Prostate gland (tissue), 2 donors: Measurements from ENCODE around the gene DOCK4.

Experiments used
- POLR2A ChIP-seq: fragments of 450-650 bp; IDR thresholded peaks from one replicate; pipeline ENCODE4 v1.6.1; 2016; ENCODE audit warnings: antibody characterized with exemption, mild to moderate bottlenecking
- TF ChIP-seq, protein P1 (sequence below), 4 experiments: fragments of 200-600 bp in 2 of 4; fragments of 450-650 bp in 2 of 4; sonication (generic) in 2 of 4; IDR thresholded peaks; 1 replicate in 3 of 4; 2 replicates in 1 of 4; pipeline ENCODE4 v1.5.1; 2016 to 2019; ENCODE audit warnings: antibody characterized with exemption in 4 of 4, mild to moderate bottlenecking in 2 of 4, moderate library complexity in 2 of 4

DNA sequence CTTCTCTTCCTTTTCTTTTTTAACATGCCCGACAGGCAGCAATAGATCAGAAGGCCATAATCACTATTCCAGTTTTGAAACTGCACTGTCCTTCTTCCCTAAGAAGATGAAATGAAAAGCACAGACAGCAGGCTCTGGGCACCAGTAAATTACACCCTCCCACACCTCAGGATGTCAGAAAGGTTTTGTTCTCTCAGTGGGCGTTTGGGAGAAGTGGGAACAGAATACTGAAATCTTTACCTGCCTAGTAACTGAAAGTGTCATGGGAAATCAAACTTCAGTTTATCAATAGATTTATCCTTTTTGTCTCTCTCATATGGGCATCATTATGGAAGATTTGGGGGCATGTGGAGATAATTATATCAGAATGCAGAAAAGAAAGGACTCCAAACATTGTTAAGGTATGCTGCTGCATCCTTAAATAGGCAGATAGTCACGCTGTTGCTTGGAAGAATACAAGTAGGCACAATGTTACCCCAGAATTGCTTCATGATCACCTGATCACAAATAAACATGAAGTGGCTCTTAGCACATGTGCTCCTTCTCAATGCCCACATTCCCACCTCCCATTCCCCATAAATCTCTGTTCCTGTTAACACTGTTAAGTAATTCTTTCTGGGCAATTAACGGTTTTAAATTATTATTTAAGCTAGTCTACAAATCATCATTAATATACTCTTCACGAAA, 113.3 kb downstream of the DOCK4 start:
- TF ChIP-seq, protein P1, sequence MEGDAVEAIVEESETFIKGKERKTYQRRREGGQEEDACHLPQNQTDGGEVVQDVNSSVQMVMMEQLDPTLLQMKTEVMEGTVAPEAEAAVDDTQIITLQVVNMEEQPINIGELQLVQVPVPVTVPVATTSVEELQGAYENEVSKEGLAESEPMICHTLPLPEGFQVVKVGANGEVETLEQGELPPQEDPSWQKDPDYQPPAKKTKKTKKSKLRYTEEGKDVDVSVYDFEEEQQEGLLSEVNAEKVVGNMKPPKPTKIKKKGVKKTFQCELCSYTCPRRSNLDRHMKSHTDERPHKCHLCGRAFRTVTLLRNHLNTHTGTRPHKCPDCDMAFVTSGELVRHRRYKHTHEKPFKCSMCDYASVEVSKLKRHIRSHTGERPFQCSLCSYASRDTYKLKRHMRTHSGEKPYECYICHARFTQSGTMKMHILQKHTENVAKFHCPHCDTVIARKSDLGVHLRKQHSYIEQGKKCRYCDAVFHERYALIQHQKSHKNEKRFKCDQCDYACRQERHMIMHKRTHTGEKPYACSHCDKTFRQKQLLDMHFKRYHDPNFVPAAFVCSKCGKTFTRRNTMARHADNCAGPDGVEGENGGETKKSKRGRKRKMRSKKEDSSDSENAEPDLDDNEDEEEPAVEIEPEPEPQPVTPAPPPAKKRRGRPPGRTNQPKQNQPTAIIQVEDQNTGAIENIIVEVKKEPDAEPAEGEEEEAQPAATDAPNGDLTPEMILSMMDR (IDR thresholded peaks at IDR 0.05): no peak
- TF ChIP-seq POLR2A: no peak
